Fibroblast of skin of right biceps (primary cell): ENCODE measurements around the gene TSKU.

ENCODE experiments used
- DNase-seq: peaks from one replicate; pipeline ENCODE4 v3.0.0-alpha.2; 2013

Gene TSKU

DNA sequence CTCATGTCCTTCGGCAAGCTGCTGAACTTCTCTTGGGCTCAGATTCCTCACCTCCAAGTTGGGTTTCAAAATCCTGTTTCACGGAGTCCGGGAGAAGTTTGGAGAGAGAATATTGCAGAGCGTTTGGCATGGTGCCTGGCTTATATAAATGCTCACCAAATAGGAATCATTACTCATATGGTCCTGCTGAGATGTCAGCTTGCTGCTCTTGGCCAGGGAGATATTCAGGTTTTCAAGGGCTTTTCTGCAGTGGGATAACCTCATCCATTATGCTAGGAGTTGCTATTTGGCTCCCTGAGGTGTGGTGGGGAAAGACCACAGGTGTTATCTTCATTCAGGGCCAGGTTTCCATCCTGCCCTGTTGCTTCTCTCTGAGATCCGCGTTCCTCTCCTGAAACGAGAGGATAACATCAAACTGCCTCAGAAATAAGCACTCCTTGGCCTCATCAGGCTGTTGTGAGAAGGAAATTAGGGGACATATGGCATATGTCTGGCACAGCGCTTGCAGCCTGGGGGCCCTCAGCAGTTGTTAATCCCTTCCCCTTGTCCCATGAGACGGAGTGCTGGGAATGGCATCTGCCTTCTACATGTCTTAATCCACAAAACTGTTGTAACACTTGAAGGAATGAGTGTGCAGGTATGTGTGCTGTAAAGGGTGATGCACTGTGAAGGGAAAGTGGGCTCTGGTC is 47.6 kb downstream of the TSKU start:
- peak; percentile 65 for DNase-seq

GRCh38 chr11:76831686-76832310 is 48.6 kb downstream of the TSKU start:
- no peak for DNase-seq

DNA sequence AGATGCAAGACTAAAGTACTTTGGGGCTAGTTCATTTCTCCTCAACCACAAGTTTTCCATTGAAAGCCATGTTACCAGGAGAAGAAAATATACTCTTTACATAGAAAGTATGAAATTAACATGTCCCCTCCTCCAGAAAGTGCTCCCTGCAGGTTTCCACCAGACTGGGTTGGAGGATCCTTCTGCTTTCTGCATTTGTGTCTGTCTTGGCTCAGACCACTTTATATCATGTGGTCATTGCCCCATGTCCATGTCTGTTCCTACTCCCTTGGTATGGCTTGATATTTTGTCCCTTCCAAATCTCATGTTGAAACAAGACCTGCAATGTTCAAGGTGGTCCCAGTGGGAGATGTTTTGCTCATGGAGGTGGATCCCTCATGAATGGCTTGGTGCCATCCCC is 49.2 kb downstream of the TSKU start:
- DNase-seq: no peak

- DNase-seq: no peak
Observed at GRCh38 chr11:76834151-76834550, 51.0 kb downstream of the TSKU start.

- no peak for DNase-seq
Observed at GRCh38 chr11:76835036-76835435, 51.9 kb downstream of the TSKU start.

- DNase-seq: peak; percentile 8
Observed at GRCh38 chr11:76835928-76836612, 52.9 kb downstream of the TSKU start.

GRCh38 chr11:76836613-76837291 is 53.6 kb downstream of the TSKU start:
- DNase-seq: no peak

GRCh38 chr11:76837696-76838677 is 54.8 kb downstream of the TSKU start:
- DNase-seq: no peak

DNA sequence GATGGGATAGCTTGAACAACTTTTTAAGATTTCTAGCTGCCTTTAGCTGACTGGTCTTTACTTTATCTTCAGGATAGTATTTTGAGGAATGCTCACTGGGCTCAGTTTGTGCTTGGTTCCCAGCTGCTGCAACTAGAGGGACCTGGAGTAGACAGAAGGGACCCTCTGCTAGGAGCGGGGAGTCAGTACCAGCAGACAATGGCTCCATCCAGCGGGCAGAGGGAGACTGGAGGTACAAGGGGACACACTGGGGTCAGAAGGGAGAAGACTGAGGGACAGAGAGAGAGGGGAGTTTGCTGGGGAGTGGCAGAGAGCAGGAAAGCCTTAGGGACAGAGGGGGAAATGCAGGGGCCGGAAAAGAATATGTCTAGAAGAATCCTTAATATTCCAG is 55.5 kb downstream of the TSKU start:
- DNase-seq: peak; percentile 26

- no peak for DNase-seq
Observed at GRCh38 chr11:76839311-76839710, 56.2 kb downstream of the TSKU start.

- no peak for DNase-seq
Observed at GRCh38 chr11:76841923-76842452, 58.8 kb downstream of the TSKU start.

DNA sequence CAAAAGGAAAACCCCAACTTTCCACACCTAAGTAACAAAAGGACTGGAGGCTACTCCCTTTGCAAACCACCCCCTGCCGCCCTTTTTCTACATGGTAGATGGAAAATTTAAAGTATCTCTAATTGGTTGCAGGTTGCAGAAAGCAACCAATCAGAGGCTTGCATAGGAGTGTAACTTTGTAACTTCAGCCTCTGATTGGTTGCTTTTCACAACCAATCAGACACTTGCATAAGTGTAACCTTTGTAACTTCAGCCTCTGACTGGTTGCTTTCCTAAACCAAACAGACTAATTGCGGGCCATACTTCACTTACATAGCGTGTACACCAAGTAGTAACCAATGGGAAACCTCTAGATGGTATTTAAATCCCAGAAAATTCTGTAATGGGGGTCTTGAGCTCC is 60.8 kb downstream of the TSKU start:
- DNase-seq: no peak

DNA sequence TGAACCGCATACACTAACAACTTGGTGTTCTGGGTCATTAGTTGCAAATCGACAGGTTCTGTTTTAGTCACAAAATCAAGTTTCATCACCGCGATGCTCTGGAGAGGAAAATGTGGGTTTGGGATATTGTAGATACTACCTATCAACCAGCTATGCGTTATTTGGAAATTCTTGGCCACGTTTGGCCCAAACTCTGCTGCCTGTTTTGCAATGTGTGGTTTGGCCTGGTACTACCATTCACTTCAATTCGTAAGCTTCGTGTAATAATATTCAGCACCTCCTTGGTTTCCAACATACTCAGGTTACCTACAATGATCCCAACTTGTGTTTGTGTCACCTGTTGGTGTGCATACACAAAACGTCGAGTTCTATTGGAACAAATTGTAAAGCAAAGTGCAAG is 61.4 kb downstream of the TSKU start:
- no peak for DNase-seq

GRCh38 chr11:76845069-76845468 is 61.9 kb downstream of the TSKU start:
- no peak for DNase-seq

DNA sequence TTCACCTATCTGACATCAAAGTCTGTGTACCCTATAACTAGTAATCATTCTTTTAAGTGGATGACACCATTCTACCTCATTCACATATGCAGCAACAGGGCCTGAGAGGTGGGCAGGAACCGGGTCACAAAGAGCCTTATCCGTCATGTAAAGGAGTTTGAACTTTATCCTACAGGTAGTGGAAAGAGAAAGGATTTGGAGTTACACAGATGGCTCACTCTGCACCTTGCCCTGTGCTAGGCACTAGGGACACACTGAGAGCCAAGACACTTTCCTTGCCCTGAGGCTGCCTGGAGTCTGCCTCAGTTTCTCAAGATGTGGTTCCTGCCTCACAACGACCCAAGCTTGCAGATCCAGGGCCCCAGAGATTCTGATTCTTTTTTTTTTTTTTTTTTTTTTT is 63.3 kb downstream of the TSKU start:
- no peak for DNase-seq
